ENCODE data around the gene PPP1R18. TPM values are rescaled to one million over a fixed set of nuclear protein-coding genes. Genes with fewer than 3 reads are reported as not detected.

PPP1R18 gene
- total and polyA plus RNA-seq, 9 of the 15 experiments (the other 6 are each of a cell fraction or from before 2014, with no cell fraction given): 12.0 to 99.2 (median 42.6) TPM

DNA sequence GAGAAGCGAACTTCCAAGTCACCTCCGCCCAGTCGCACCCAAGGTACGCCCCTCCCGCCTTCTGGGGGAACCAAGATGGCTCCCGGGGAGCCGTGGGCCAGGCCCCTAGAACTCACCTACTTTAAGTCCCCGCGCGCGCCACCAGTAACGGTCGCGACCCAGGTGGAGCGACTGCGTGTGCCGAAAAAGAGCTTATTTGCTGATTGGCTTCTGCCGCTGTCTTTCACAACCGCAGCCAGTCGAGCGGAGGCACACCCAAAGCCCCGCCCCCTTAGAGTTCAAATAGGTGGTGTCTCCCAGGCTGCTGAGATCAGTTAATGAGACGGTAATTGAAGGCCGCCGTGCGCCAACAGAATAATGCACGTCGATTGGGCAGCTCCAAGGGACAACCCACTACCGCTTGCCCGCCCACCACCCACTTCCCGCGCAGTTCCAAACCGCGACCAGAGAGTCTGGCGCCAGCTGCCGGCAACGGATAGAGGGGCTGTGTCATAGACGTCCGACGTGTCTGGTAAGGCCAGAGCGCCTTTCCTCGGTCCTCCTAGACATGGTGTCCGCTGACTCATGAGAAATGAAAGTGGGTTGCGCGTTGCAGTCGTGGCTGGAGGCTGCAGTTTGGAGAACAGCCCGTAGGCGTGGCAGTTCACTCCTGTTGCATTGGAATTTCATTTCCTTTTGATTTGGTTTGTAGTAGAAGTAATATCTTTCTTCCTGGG is 30.8 kb upstream of the PPP1R18 start, which contains the start of gene MDC1 (continued):
- TF ChIP-seq ZNF785 (CRISPR knock-in tag; IDR thresholded peaks at IDR 0.05): no peak
- TF ChIP-seq KLF10 (CRISPR knock-in tag; IDR thresholded peaks at IDR 0.05): no peak
- TF ChIP-seq ZNF699 (CRISPR knock-in tag; IDR thresholded peaks at IDR 0.05; ENCODE audit: insufficient replicate concordance): no peak
- TF ChIP-seq, protein P1, sequence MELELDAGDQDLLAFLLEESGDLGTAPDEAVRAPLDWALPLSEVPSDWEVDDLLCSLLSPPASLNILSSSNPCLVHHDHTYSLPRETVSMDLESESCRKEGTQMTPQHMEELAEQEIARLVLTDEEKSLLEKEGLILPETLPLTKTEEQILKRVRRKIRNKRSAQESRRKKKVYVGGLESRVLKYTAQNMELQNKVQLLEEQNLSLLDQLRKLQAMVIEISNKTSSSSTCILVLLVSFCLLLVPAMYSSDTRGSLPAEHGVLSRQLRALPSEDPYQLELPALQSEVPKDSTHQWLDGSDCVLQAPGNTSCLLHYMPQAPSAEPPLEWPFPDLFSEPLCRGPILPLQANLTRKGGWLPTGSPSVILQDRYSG (tag; conservative IDR thresholded peaks at IDR 0.05; ENCODE audit: low read depth): no peak
- TF ChIP-seq CAMTA2 (CRISPR knock-in tag; conservative IDR thresholded peaks at IDR 0.05): 0 out of 2 replicates have a peak, but pooled peaks have one; percentile 36
- TF ChIP-seq ZNF143 (CRISPR knock-in tag; IDR thresholded peaks at IDR 0.05): no peak
- no peak for TF ChIP-seq ETS2 (tag; IDR thresholded peaks at IDR 0.05; ENCODE audit: borderline replicate concordance, poor library complexity, severe bottlenecking)
- peak; percentile 75; the same call in 1 of the 2 replicates for TF ChIP-seq ZBED1 (IDR thresholded peaks at IDR 0.05)
- no peak for TF ChIP-seq BRD4 (IDR thresholded peaks at IDR 0.05)
- TF ChIP-seq, protein P2, sequence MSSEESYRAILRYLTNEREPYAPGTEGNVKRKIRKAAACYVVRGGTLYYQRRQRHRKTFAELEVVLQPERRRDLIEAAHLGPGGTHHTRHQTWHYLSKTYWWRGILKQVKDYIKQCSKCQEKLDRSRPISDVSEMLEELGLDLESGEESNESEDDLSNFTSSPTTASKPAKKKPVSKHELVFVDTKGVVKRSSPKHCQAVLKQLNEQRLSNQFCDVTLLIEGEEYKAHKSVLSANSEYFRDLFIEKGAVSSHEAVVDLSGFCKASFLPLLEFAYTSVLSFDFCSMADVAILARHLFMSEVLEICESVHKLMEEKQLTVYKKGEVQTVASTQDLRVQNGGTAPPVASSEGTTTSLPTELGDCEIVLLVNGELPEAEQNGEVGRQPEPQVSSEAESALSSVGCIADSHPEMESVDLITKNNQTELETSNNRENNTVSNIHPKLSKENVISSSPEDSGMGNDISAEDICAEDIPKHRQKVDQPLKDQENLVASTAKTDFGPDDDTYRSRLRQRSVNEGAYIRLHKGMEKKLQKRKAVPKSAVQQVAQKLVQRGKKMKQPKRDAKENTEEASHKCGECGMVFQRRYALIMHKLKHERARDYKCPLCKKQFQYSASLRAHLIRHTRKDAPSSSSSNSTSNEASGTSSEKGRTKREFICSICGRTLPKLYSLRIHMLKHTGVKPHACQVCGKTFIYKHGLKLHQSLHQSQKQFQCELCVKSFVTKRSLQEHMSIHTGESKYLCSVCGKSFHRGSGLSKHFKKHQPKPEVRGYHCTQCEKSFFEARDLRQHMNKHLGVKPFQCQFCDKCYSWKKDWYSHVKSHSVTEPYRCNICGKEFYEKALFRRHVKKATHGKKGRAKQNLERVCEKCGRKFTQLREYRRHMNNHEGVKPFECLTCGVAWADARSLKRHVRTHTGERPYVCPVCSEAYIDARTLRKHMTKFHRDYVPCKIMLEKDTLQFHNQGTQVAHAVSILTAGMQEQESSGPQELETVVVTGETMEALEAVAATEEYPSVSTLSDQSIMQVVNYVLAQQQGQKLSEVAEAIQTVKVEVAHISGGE (CRISPR knock-in tag; IDR thresholded peaks at IDR 0.05): peak in 1 of 3 experiments; percentile 57; a peak in 1 of 6 replicates
- TF ChIP-seq, protein P3, sequence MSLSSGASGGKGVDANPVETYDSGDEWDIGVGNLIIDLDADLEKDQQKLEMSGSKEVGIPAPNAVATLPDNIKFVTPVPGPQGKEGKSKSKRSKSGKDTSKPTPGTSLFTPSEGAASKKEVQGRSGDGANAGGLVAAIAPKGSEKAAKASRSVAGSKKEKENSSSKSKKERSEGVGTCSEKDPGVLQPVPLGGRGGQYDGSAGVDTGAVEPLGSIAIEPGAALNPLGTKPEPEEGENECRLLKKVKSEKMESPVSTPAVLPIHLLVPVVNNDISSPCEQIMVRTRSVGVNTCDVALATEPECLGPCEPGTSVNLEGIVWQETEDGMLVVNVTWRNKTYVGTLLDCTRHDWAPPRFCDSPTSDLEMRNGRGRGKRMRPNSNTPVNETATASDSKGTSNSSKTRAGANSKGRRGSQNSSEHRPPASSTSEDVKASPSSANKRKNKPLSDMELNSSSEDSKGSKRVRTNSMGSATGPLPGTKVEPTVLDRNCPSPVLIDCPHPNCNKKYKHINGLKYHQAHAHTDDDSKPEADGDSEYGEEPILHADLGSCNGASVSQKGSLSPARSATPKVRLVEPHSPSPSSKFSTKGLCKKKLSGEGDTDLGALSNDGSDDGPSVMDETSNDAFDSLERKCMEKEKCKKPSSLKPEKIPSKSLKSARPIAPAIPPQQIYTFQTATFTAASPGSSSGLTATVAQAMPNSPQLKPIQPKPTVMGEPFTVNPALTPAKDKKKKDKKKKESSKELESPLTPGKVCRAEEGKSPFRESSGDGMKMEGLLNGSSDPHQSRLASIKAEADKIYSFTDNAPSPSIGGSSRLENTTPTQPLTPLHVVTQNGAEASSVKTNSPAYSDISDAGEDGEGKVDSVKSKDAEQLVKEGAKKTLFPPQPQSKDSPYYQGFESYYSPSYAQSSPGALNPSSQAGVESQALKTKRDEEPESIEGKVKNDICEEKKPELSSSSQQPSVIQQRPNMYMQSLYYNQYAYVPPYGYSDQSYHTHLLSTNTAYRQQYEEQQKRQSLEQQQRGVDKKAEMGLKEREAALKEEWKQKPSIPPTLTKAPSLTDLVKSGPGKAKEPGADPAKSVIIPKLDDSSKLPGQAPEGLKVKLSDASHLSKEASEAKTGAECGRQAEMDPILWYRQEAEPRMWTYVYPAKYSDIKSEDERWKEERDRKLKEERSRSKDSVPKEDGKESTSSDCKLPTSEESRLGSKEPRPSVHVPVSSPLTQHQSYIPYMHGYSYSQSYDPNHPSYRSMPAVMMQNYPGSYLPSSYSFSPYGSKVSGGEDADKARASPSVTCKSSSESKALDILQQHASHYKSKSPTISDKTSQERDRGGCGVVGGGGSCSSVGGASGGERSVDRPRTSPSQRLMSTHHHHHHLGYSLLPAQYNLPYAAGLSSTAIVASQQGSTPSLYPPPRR (CRISPR knock-in tag; IDR thresholded peaks at IDR 0.05; ENCODE audit: borderline replicate concordance): peak; percentile 94
- no peak for TF ChIP-seq TEAD2 (tag; IDR thresholded peaks at IDR 0.05)
- no peak for TF ChIP-seq DDX20 (tag; IDR thresholded peaks at IDR 0.05; ENCODE audit: low read depth)
- TF ChIP-seq PRMT5 (CRISPR knock-in tag; IDR thresholded peaks at IDR 0.05): no peak
- TF ChIP-seq ZNF830 (CRISPR knock-in tag; IDR thresholded peaks at IDR 0.05): peak; percentile 28; the same call in 1 of the 2 replicates
- peak; percentile 68 for TF ChIP-seq BHLHE40 (IDR thresholded peaks at IDR 0.05; ENCODE audit: low read length)
- TF ChIP-seq SMAD2 (IDR thresholded peaks at IDR 0.05; ENCODE audit: low read depth, low read length): no peak
- TF ChIP-seq RB1 (IDR thresholded peaks at IDR 0.05; ENCODE audit: low read depth): peak; percentile 100
